Activated CD8-positive, alpha-beta memory T cell treated with anti-CD3 and anti-CD28 coated beads for 48 hours (primary cell): Measurements from ENCODE around the gene CDH15.
"Not testable (repeated sequence)": the region's sequence is repeated elsewhere in the genome, so short reads cannot be mapped to it uniquely, and the experiment has no call there.

Experiments
- DNase-seq, 3 experiments: peaks; one replicate each; pipeline ENCODE4 v3.0.0-alpha.2; 2020; ENCODE audit warnings: low read depth in 2 of 3, low spot score in 2 of 3

The CDH15 gene

DNA sequence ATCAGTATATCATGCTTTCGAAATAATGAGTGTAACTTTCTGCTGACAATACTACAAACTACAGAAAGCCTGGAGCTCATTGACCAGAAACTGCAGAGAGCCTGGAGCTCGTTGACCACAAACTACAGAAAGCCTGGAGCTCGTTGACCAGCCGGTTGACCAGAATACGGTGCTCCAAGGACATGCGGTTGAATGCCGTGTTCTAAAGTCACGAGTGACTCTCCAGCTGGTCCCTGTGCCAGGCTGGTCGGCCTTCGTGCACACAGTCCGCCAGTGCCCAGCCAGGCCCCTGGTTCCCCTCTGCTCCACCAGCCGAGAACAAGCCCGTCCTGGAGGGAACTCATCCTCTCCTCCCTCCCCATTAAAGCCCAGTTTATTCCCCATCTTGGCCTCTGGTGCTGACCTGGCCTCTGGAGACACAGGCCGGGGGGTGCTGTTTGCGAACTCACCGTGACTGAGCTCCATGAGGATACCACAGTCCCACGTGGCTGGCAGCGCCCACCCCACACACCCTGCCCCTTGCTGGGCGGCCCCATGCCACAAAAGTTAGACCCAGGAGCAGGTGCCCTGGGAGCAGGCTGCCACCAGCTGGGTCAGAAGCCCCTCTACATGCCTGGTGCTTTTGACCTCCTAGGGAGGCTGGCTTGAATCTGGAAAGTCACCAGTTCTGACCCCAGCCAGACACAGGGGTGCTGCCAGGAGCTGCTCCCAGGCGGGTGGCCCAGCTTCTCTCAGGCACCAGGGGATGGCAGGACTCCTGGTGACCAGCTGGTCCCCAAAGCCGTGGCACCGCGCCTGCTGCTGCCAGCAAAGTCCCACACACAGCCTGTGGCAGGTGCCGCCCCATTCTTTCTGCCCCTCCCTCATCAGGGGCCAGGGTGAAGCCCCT, 15.5 kb upstream of the CDH15 start:
- no peak for DNase-seq

DNA sequence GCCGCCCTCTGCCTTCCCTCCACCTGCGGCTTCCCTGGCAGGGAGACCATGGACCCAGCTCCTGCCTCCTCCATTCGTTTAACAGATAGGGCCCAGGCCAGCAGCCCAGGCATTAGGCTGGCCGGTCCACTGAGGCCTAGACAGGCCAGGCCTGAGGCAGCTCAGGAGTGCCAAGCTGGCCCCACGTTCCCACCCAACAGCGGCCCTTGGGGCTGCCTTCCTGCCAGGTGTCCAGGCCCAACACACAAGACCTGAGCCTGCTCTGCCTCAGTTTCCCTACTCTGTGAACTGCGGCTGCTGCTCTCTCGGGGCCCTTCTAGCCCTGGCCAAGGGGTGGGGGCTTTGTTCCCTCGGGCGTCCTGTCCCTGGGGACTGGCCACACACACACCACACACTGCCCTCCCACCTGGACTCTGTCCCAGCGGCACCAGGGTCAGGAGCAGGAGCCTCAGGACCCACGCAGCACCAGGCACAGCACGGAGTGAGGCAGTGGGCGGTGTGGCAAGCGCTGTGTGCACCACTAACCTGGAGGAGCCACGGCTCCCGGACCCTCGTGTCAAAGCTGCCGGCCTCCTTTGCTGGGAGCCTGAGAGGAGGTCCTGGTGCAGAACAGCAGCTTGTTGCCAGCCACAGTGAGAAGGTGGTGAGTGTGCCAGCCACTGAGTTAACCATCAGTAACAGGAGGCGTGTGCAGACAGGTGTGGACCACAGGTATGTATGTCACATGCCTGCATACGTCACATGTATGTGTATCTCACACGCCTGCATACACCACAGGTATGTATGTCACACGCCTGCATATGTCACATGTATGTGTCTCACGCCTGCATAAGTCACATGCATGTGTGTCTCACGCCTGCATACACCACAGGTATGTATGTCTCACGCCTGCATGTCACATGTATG, 14.6 kb upstream of the CDH15 start:
- no peak for DNase-seq

GRCh38 chr16:89157778-89158177, 13.8 kb upstream of the CDH15 start:
- DNase-seq, result no peak

DNA sequence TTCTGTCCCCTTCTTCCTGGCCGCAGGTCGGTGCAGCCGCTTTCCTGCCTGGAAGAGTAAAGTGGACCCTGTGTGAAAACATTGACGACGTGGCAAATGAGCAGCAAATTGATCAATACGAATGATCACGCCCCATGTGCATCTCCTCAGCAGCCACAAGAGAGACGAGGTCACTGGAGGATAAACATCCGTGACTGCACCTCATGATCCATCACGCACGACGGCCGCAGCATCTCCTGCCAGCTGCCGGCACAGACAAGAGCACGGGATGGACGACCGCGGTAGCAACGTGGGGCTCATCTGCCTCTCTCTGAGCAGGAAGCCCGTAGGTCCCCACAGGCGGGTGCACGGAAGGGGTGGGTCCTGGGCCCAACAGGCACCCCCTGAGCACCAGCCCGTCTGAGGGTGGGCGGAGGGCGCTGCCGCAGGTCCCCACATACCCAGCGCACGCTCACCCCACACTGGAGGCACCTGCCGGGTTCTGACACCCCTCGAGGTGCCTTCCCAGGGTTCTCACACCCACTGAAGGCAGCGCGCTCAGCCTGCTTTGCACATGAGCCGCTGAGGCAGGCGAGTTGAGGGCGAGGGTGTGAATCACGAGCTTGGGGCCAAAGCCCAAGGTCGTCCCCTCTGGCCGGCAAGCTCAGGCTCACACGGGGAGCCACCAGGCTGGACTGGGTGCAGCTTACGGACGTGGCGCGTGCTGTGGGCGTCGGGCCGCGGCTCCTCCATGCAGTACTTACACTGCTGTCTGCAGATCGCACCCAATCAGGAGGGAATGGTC, 12.3 kb upstream of the CDH15 start:
- no peak for DNase-seq

DNA sequence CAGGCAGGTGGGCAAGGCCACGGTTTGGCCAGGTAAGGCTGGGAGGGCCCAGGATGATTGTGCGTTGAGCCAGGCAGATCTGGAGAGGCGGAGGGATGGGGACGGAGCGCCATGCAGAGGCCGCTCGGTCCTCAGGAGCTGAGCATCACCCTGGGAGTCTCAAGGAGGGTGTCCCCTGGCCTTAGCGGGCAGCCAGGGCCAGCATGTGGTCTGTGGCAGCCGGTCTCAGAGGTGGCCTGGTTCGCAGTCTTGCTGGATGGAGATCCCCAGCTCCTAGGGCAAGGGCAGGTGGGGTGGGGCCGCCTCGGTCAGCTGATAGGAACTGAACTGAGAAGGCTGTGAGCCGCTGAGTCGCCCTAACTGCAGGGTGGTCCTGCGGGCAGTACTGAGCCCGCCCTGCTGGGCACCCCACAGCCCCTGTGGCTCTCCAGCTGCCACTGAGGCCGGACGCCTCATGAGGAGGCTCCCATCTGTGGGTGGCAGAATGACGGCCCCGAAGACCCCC, 11.6 kb upstream of the CDH15 start:
- DNase-seq, result no peak

DNA sequence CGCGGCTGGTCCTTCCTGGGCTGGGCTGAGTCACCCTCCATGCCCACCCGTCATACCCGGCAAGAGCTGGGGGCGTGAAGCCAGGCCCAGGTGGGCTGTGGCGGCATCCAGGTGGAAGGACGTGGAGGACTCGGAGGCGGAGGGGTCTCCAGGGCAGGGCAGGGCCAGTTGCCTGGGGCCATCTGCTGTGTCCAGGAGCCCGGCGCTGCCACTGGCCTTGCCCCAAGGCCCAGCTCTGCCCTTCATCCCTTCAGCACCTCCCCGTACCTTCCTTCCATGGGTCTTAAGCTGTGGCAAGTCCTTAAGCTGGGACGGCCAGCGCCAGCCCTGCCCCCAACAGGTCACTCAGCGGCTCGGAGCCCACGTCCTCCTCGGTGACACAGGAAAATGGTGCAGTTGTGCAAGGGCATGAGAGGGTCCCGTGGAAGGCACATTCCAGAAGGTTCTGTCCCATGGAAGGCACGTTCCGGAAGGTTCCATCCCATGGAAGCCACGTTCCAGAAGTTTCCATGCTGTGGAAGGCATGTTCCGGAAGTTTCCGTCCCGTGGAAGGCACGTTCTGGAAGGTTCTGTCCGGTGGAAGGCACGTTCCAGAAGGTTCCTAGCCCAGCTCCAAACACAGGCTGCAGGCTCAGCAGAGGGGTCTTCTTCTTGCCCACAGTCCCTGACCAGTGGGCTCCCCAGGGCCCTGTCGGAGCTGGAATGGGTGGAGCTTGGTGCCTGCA, 10.4 kb upstream of the CDH15 start:
- no peak for DNase-seq

- DNase-seq, result no peak
Observed at GRCh38 chr16:89161763-89162713, 9.5 kb upstream of the CDH15 start.

GRCh38 chr16:89163297-89163696, 8.3 kb upstream of the CDH15 start:
- no peak for DNase-seq

GRCh38 chr16:89164436-89164835, 7.1 kb upstream of the CDH15 start:
- no peak for DNase-seq

GRCh38 chr16:89164847-89165680, 6.5 kb upstream of the CDH15 start:
- DNase-seq, result no peak

DNA sequence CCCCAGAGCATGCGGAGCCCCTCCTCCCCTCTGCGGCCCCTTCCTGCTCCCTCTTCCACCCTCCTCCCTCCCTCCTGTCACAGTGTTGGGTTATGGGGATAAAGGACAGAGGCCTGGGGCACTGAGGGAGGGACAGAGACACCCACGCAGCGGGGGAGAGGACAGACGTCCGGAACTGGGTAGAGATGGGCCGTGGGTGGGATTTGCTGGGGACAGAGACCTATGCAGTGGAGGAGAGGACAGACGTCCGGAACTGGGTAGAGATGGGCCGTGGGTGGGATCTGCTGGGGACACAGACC, 5.9 kb upstream of the CDH15 start:
- DNase-seq, result not testable (repeated sequence)

- no peak for DNase-seq
Observed at GRCh38 chr16:89166696-89167424, 4.7 kb upstream of the CDH15 start.

DNA sequence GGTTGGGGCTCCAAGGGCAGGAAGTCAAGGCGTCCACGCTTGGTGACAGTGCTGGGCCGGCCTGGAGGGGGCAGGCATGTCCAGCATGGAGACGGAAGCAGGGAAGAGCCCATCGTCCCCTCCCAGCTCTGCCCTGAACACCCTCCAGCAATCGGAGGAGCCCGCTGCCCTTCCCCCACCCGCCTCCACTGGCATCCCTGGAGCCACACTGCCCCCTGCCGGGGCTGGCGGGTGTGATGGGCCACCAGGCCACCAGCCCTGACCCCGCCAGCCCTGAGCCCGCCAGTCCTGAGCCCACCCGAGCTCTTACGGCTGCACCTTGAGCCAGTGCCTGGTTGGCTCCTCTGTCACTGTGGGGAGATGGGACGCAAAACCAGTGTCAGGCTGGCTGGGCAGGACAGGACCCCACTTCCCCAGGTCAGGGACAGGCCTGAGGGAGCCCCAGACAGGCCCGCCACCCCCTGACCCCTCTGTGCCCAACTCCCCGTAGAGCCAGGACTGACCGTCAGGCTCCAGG, 4.1 kb upstream of the CDH15 start:
- peak; percentile 67 to 96 (median 88) for DNase-seq

DNA sequence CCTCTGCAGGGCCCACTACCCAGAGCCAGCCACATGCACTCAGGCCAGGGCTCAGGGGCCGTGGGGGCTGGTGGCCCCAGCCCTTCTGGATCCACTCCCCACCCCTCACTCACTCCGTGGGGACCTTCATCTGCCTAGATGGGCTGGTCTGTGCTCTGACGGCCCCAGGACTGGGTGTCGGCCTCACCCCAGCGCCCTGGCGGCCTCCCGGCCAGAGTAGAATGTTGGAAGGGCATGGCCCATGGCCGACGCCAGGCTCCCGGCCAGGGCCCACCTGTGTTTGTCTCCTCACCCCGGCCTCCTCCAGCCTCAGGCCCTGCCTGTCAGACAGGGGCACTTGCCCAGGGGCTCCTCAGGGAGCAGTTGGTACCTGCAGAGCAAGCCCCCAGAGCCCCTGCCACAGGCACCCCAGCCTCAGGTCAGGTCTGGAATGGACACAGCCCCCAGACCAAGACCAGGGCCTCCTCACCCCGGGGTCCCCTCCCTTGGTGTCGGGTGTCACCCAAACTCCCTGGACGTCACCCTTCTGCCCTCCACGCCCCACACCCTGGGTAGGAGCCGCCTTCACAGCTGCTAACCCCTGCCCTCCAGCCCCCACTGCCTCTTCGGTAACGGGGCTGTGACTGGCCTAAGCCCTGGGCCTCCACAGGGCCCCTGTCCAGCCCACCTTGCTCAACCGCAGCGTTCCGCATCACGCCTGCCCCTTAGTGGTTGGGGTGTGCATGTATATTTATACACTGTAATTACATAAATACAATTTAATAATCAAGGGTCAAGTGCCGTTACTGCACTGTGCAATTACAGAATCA, 3.0 kb upstream of the CDH15 start:
- DNase-seq, result no peak

DNA sequence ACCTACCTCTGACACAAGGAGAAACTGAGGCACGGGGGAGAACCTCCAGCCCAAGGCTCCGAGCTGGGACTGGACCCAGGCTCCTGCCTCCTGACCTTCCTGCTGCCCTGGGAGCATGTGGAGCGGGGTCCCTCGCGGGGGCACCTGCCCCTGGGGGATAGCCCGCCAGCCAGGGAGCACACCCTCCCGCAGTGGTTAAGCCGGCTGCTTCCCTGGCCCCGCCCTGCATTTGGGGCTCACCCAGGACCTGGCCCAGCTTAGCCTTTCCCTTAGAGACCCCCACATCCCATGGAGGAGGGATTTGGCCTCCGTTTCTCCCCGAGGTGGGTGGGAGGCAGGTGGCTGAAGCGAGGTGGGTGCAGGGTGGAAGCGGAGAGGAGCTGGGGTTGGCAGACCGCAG, 1.8 kb upstream of the CDH15 start:
- DNase-seq, result no peak

- DNase-seq, result no peak
Observed at GRCh38 chr16:89170346-89171215, 967 bp upstream of the CDH15 start.
